K562 (cell line): ENCODE data around the gene BCAR3.

Source experiments
- ETV6 ChIP-seq, 3 experiments: fragments of 150-350 bp in 1 of 3; sonication (generic) in 1 of 3; formaldehyde crosslinking in 1 of 3; IDR thresholded peaks; 2 replicates each; pipeline versions ENCODE4 v1.6.1 to v1.8.0; 2014 to 2022; ENCODE audit warnings: borderline replicate concordance in 2 of 3, low read depth in 2 of 3, antibody characterized with exemption in 1 of 3, low read length in 1 of 3, mild to moderate bottlenecking in 1 of 3, missing genetic modification reagents in 1 of 3
- EZH2 ChIP-seq: IDR thresholded peaks from 2 replicates; pipeline ENCODE4 v1.6.1; 2012; ENCODE audit warnings: low read depth, mild to moderate bottlenecking, inconsistent platforms, low read length, borderline replicate concordance
- GABPA ChIP-seq: fragments of 200-800 bp; sonication (Bioruptor generic); conservative IDR thresholded peaks from 2 replicates; pipeline ENCODE4 v1.6.1; 2016; ENCODE audit warnings: low read depth, missing genetic modification characterization, missing compliant biosample characterization
- SP2 ChIP-seq: IDR thresholded peaks from 2 replicates; pipeline ENCODE4 v1.6.1; 2011; ENCODE audit warnings: mild to moderate bottlenecking, low read depth, low read length, moderate library complexity; ENCODE audit not compliant: poor library complexity, severe bottlenecking; ENCODE audit errors: extremely low read depth
- ZBTB7A ChIP-seq: IDR thresholded peaks from 2 replicates; pipeline ENCODE4 v1.6.1; 2011; ENCODE audit warnings: low read depth, mild to moderate bottlenecking, low read length, moderate library complexity, borderline replicate concordance; ENCODE audit not compliant: control insufficient read depth
- TF ChIP-seq, protein P1 (sequence below): fragments of 250-450 bp; sonication (Bioruptor Pico); IDR thresholded peaks from 2 replicates; pipeline ENCODE4 v1.5.0; 2020; ENCODE audit warnings: mild to moderate bottlenecking, borderline replicate concordance

DNA sequence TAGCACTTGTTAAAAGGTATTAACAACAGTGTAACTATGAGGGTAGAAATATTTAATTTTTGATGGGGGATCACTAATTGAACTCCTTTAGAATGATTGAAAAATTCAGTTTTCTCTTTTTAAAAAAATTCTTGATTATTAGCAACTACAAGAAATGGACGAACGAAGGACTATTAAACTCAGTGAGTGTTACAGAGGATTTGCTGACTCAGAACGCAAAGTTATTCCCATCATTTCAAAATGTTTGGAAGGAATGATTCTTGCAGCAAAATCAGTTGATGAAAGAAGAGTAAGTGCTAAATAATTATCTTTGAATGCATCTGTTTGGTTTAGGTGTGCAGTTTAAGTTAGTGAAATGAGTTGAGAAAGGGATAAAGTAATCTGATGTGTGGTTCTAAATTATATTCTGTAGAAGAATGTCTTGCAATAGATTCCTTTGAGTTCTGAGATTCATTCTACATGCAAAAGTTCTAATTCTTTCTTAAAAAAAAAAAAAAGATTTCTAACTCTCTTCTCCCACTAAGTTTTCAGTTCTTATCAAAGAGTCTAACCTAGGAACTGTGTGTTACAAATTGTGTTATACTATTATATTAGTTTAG lies 148.8 kb downstream of the BCAR3 start:
- TF ChIP-seq, protein P1, sequence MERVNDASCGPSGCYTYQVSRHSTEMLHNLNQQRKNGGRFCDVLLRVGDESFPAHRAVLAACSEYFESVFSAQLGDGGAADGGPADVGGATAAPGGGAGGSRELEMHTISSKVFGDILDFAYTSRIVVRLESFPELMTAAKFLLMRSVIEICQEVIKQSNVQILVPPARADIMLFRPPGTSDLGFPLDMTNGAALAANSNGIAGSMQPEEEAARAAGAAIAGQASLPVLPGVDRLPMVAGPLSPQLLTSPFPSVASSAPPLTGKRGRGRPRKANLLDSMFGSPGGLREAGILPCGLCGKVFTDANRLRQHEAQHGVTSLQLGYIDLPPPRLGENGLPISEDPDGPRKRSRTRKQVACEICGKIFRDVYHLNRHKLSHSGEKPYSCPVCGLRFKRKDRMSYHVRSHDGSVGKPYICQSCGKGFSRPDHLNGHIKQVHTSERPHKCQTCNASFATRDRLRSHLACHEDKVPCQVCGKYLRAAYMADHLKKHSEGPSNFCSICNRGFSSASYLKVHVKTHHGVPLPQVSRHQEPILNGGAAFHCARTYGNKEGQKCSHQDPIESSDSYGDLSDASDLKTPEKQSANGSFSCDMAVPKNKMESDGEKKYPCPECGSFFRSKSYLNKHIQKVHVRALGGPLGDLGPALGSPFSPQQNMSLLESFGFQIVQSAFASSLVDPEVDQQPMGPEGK (CRISPR knock-in tag): no peak
- TF ChIP-seq SP2 (no peak), EZH2 (no peak), GABPA (tag) (no peak), ETV6 (IDR thresholded peaks at IDR 0.05; ENCODE audit: borderline replicate concordance in 1 of 2, low read depth in 2 of 2, low read length in 1 of 2) (no peak), ETV6 (CRISPR knock-in tag; IDR thresholded peaks at IDR 0.05; ENCODE audit: borderline replicate concordance) (no peak), ZBTB7A (no peak)
